HG02870 (cell line): Measurements from ENCODE around the gene RXRA.

ENCODE experiments used
- ATAC-seq: cut with Tn5 transposase; IDR thresholded peaks from one replicate; pipeline ENCODE4 v1.9.1; 2021; ENCODE audit warnings: mild to moderate bottlenecking, moderate library complexity; ENCODE audit not compliant: unreplicated experiment

RXRA gene

DNA sequence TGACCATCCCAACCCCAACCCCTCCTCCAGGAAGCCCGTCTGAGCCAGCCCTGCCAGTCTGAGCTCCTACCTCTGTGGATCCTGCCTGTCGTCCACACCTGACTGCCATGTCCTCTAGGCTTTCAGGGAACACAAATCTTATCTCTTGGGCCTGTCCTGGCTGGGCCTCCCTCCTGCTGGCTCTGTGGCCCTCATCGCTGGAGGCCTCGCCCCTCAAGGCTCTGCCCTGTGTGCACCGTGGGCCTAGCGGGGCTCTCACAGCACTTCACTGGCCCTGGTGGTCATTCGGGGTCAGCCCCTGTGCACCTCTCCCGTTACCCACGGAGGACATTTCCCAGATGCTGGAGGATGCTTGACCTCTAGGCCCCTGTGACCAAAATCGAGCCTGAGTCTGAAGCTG, 133.3 kb downstream of the RXRA start:
- no peak for ATAC-seq

- no peak for ATAC-seq
Measured at GRCh38 chr9:134460206-134460605, 134.0 kb downstream of the RXRA start.

- no peak for ATAC-seq
Measured at GRCh38 chr9:134460896-134461295, 134.6 kb downstream of the RXRA start.

DNA sequence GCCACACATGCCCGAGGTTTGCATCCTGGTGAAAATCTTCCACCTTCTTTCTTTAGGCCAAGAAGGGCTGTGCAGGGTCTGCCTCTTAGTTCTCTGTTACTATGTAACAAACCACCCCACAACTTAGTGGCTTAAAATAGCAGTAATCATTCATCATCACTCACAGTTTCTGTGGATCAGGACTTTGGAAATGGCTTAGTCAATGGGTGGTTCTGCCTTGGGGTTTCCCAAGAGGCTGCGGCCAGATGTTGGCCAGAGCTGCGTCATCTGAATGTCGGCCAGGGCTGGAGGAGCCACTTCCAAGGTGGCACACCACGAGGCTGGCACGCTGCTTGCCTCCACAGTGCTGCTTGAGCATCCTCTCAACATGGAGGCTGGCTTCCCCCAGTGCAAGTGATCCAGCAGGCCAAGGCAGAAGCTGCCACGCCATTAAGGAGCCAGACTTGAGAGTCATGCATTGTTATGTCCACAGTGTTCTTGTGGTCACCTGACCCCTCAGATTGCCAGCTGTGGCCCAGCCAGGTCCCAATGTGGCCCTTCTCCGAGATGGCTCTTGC, 135.2 kb downstream of the RXRA start:
- no peak for ATAC-seq

DNA sequence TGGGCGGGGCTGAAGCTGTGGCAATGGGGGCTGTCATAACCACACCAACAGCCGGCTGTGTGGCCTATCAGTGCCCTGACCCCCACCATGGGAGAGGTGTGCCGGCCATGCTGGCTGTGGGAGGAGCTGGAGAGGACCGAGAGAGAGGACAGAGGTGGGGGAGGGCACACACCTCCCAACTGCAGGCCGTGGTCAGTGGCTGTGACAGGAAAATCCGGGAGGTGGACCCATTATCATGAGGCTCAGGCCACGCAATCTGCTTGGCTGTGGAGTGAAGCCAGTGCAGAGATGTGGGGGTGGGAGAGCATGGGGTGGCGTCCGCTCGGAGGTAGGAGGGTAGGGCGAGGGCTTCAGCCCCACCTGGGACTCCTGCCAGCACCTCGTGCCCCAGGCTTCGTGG, 136.1 kb downstream of the RXRA start:
- ATAC-seq = no peak

DNA sequence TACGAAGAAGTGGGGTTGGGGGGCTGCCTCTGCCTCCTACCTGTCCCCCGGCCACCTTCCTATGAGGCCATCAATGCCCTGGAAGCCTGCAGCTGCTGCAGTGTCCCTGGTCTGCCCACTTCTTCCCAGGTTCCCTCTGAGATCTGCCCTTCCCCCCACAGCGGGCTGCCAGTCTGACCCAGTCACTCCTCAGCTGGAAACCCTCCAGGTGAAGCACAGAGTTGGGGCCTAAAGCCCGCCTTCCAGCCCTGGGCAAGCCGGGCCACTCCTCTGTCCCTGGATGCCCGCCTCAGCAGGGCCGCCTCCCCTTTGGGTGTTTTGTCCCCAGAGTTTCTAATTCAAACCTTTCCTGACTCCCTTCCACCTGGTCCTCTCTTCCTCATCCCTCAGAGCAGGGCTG, 137.0 kb downstream of the RXRA start:
- ATAC-seq = no peak

DNA sequence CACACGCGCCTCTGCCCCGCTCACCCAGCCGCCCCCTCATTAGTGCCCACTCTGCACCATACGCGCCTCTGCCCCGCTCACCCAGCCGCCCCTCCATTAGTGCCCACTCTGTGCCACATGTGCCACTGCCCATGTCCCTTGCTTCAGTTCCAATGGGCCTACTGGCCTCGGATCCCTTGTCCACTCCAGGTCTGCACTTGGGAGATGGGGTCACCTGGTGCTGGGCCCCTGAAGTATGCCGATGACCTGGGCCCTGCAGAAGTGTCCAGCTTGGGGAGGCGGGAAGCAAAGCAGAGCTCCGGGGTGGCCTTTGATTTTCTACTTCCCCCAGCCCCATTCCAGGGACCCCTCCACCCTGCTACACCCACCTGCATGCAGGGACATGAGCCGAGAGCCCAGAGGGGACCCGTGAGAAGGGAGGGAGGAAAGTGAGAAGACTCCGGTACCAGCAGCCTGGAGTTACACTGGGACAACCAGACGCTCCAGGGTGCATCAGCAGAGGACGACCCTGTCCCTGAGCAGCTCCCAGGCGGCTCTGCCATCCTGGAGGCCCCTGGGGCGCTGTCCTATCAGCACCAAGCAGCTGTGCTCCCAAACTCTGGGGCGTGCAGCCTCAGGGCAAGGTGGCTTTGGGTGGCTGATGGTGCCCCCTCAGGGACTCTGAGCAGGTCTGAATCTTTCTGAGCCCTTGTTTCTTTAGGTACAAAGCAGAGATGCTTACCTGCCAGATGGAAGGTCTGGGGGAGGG, 140.8 kb downstream of the RXRA start:
- no peak for ATAC-seq

- ATAC-seq = no peak
Measured at GRCh38 chr9:134468358-134468757, 142.1 kb downstream of the RXRA start.

- no peak for ATAC-seq
Measured at GRCh38 chr9:134469041-134469875, 143.0 kb downstream of the RXRA start.

GRCh38 chr9:134472256-134472655, 146.0 kb downstream of the RXRA start:
- no peak for ATAC-seq

- ATAC-seq = no peak
Measured at GRCh38 chr9:134473141-134474054, 147.1 kb downstream of the RXRA start.

GRCh38 chr9:134474055-134474370, 147.8 kb downstream of the RXRA start:
- no peak for ATAC-seq

DNA sequence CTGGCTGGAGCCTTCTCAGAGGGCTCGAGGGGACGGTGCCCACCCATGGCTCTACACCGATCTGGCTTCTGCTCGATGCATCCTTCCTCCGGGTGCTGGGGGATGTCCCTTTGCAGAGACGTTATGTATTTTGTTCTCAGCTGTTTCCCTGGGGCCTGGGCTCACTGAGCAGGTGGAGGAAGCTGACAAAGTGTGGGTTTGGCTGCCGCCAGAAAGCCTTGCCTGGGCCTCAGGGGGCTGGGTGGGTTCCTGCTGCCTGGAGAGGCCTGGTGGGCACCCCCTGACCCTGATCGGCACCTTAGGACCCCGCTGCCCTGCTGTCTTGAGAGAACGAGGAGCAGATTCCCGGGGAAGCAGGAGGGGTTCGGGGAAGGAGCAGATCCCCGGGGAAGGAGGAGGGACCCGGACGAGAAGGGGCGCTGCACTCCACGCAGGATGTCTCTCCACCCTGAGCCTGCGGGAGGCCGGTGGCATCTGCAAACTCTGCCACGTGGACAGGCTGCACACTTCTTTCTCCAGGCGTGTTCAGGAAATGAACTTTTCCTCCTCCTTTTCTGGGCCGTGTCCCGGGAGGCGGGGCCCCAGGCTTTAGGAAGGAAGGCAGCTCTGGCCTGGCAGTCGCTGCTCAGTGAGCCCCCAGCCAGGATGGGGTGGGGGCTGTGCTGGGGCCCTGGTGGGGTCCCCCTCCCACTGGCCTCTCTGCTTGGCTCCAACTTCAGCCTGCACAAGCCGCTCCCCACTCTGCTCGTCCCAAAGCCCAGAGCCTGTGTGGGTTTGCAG, 148.9 kb downstream of the RXRA start:
- ATAC-seq = no peak

GRCh38 chr9:134476272-134476941, 150.2 kb downstream of the RXRA start:
- no peak for ATAC-seq

GRCh38 chr9:134476942-134477335, 150.7 kb downstream of the RXRA start:
- no peak for ATAC-seq

DNA sequence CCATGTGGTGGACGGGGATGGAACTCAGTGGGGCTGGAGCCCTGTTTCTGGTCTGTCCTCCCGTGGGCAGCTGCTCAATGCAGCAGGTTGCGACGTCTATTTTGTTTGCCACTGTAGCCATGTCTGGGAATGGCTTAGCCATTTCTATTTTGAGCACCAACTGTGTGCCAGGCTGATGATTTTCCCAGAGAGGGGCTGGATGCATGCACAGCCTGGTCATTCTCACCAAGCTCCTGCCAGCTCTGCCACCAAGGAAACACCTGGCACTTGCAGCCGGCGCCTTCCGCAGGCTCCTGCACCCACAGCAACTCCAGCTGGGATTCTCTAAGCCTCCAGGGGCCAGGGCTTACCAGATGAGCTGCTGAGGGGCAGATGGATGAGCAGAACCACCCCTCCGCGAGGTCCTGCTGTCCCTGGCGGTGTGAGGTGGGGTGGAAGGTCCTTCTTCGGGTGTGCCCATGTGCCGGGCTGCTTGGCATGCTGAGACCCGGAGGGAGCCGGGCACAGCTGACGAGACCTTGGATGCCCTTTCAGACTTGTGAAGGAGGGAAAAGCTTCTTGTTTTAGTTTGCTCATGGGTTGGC, 151.2 kb downstream of the RXRA start:
- no peak for ATAC-seq

DNA sequence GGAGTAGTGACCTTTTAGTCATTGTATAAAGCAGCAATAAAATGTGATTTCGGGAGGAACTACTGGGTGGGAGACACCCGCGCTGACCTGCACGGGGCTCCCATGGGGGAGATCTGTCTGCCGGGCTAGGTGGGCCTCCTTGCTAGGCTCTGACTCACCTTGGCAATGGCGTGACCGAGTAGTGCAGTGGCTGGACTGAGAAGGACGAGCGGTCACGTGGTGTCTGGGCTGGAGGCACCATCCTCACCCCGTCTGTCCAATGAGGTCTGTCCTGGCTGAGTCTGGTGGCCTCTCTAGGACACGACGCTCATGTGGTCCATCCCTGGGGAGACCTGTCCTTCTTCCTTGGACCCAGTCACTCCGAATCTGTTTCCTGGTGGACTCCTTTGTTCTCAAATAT, 151.7 kb downstream of the RXRA start:
- no peak for ATAC-seq

GRCh38 chr9:134481762-134482161, 155.5 kb downstream of the RXRA start:
- ATAC-seq = no peak

GRCh38 chr9:134482226-134482625, 156.0 kb downstream of the RXRA start:
- ATAC-seq = no peak
